Measurements from ENCODE around the gene RAE1. TPM values are rescaled to one million over a fixed set of nuclear protein-coding genes. Genes with fewer than 3 reads are reported as not detected.

Gene RAE1
- total and polyA plus RNA-seq, 2 donors (not counting 1 experiment from before 2014, with no cell fraction given) = 27.2 to 39.4 TPM

GRCh38 chr20:57327820-57328219 lies 23.2 kb upstream of the RAE1 start:
- H3K27ac ChIP-seq (ENCODE audit: insufficient read depth, low read length) = no peak overlapping the region
- no peak overlapping the region for H3K9ac ChIP-seq (ENCODE audit: insufficient read depth, low read length)
- H4K20me1 ChIP-seq (ENCODE audit: control insufficient read depth, extremely low read depth, insufficient read depth, low read length) = peaks cover 1% of the 10 kb centered on the region
- peaks cover 2% of the 10 kb centered on the region for H3K27me3 ChIP-seq (ENCODE audit: control insufficient read depth, insufficient read depth, low read length)
- TF ChIP-seq CTCF (conservative IDR thresholded peaks at IDR 0.05 in 1 of 2, IDR thresholded peaks at IDR 0.05 in 1 of 2; ENCODE audit: low read depth in 1 of 2, low read length in 2 of 2) (no peak), EZH2 (IDR thresholded peaks at IDR 0.05; ENCODE audit: low read length, missing control alignments) (no peak)
- no peaks in the 10 kb centered on the region for H3K9me3 ChIP-seq (ENCODE audit: control insufficient read depth, insufficient read depth, low read depth, low read length)
- no peaks in the 10 kb centered on the region for H3K36me3 ChIP-seq (ENCODE audit: control insufficient read depth, insufficient read depth, low read length)
- H2AFZ ChIP-seq (ENCODE audit: low read length) = no peak overlapping the region
- no peak overlapping the region for H3K4me3 ChIP-seq (replicated peaks in 1 of 4; ENCODE audit: control extremely low read depth in 1 of 4, insufficient read depth in 1 of 4, low read depth in 3 of 4, low read length in 4 of 4)
- H3K79me2 ChIP-seq (ENCODE audit: control insufficient read depth, insufficient read depth, low read length) = no peaks in the 10 kb centered on the region
- no peak for DNase-seq (ENCODE audit: low read depth in 2 of 2)
- H3K4me1 ChIP-seq (ENCODE audit: control insufficient read depth, extremely low read depth, insufficient read depth, low read length) = no peaks in the 10 kb centered on the region
- H3K4me2 ChIP-seq (ENCODE audit: extremely low read depth, insufficient read depth, low read length) = no peak overlapping the region

GRCh38 chr20:57329608-57330221 lies 21.3 kb upstream of the RAE1 start, which contains the start of gene SPO11:
TSS of gene SPO11 (plus strand) at chr20:57329803. CDS start at chr20:57329868, 65 bp downstream.
- DNase-seq (ENCODE audit: low read depth in 2 of 2) = no peak
- Histone ChIP-seq H4K20me1 (ENCODE audit: control insufficient read depth, extremely low read depth, insufficient read depth, low read length) (peaks cover 1% of the 10 kb centered on the region), H3K27me3 (ENCODE audit: control insufficient read depth, insufficient read depth, low read length) (peaks cover 2% of the 10 kb centered on the region), H3K27ac (ENCODE audit: insufficient read depth, low read length) (no peak within 1 kb of the TSS), H3K4me3 (replicated peaks in 1 of 4; ENCODE audit: control extremely low read depth in 1 of 4, insufficient read depth in 1 of 4, low read depth in 3 of 4, low read length in 4 of 4) (no peak within 1 kb of the TSS), H2AFZ (ENCODE audit: low read length) (no peak within 1 kb of the TSS), H3K4me2 (ENCODE audit: extremely low read depth, insufficient read depth, low read length) (no peak within 1 kb of the TSS), H3K36me3 (ENCODE audit: control insufficient read depth, insufficient read depth, low read length) (no peaks in the 10 kb centered on the region), H3K4me1 (ENCODE audit: control insufficient read depth, extremely low read depth, insufficient read depth, low read length) (no peaks in the 10 kb centered on the region), H3K79me2 (ENCODE audit: control insufficient read depth, insufficient read depth, low read length) (no peaks in the 10 kb centered on the region), H3K9ac (ENCODE audit: insufficient read depth, low read length) (no peak within 1 kb of the TSS), H3K9me3 (ENCODE audit: control insufficient read depth, insufficient read depth, low read depth, low read length) (no peaks in the 10 kb centered on the region)
- TF ChIP-seq EZH2 (IDR thresholded peaks at IDR 0.05; ENCODE audit: low read length, missing control alignments) (no peak), CTCF (conservative IDR thresholded peaks at IDR 0.05 in 1 of 2, IDR thresholded peaks at IDR 0.05 in 1 of 2; ENCODE audit: low read depth in 1 of 2, low read length in 2 of 2) (no peak)

- Histone ChIP-seq H3K4me1 (ENCODE audit: control insufficient read depth, extremely low read depth, insufficient read depth, low read length) (no peaks in the 10 kb centered on the region), H3K27ac (ENCODE audit: insufficient read depth, low read length) (no peak overlapping the region), H4K20me1 (ENCODE audit: control insufficient read depth, extremely low read depth, insufficient read depth, low read length) (peaks cover 1% of the 10 kb centered on the region), H2AFZ (ENCODE audit: low read length) (no peak overlapping the region), H3K4me3 (replicated peaks in 1 of 4; ENCODE audit: control extremely low read depth in 1 of 4, insufficient read depth in 1 of 4, low read depth in 3 of 4, low read length in 4 of 4) (no peak overlapping the region), H3K9ac (ENCODE audit: insufficient read depth, low read length) (no peak overlapping the region), H3K4me2 (ENCODE audit: extremely low read depth, insufficient read depth, low read length) (no peak overlapping the region), H3K27me3 (ENCODE audit: control insufficient read depth, insufficient read depth, low read length) (peaks cover 2% of the 10 kb centered on the region), H3K9me3 (ENCODE audit: control insufficient read depth, insufficient read depth, low read depth, low read length) (no peaks in the 10 kb centered on the region), H3K79me2 (ENCODE audit: control insufficient read depth, insufficient read depth, low read length) (no peaks in the 10 kb centered on the region), H3K36me3 (ENCODE audit: control insufficient read depth, insufficient read depth, low read length) (no peaks in the 10 kb centered on the region)
- peak in 1 of 2 donors; percentile 19 for DNase-seq (ENCODE audit: low read depth in 2 of 2)
- TF ChIP-seq CTCF (conservative IDR thresholded peaks at IDR 0.05 in 1 of 2, IDR thresholded peaks at IDR 0.05 in 1 of 2; ENCODE audit: low read depth in 1 of 2, low read length in 2 of 2) (no peak), EZH2 (IDR thresholded peaks at IDR 0.05; ENCODE audit: low read length, missing control alignments) (no peak)
These were observed 20.1 kb upstream of the RAE1 start for GRCh38 chr20:57330998-57331397.

Data from fibroblast of lung (primary cell).